ENCODE data around the gene STPG3.

The STPG3 gene

GRCh38 chr9:137272241-137273094, 21.4 kb downstream of the STPG3 start:
- ChIA-PET POLR2A (interaction anchor here (0.8 kb wide), 1 partner anchor 32 kb away, joined by 3 read pairs; no protein-coding TSS in a partner anchor), CTCF (interaction anchor here (2.2 kb wide), 1 partner anchor 35 kb away, joined by 5 read pairs; no protein-coding TSS in a partner anchor)
- no peak overlapping the region for H3K4me3 ChIP-seq (ENCODE audit: low read depth, low read length)
- no peak for DNase-seq (ENCODE audit: low read depth, low spot score)
- TF ChIP-seq CTCF (IDR thresholded peaks at IDR 0.05; ENCODE audit: insufficient read depth, low read length, missing control alignments) = no peak

DNA sequence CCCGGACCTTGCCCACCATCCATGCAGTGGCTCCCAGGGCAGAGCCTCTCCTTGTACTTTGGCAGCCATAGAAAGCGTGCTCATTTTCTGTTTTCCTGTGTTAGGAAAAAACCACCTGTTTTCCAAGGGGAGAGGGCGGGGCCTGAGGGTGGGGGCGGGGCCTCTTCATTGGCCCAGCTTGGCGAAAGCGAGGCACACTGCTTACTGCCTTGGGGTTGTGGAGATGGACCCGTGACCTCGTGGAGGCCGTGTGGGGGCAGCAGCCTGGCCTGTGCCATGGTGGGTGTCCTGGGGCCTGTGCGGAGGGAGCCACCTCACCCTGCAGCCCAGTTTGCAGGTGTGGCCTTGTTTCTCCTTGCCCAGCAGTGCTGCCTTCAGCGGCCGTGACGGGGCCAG, 22.0 kb downstream of the STPG3 start:
- ChIA-PET POLR2A (interaction anchor here (0.8 kb wide), 1 partner anchor 32 kb away, joined by 3 read pairs; no protein-coding TSS in a partner anchor), CTCF (interaction anchor here (1.0 to 2.2 kb wide), 3 partner anchors 8 to 46 kb away, joined by 3 to 5 read pairs (median 3); partner anchors contain the start of gene RNF224)
- DNase-seq (ENCODE audit: low read depth, low spot score) = no peak
- TF ChIP-seq CTCF (IDR thresholded peaks at IDR 0.05; ENCODE audit: insufficient read depth, low read length, missing control alignments) = no peak
- no peak overlapping the region for H3K4me3 ChIP-seq (ENCODE audit: low read depth, low read length)

DNA sequence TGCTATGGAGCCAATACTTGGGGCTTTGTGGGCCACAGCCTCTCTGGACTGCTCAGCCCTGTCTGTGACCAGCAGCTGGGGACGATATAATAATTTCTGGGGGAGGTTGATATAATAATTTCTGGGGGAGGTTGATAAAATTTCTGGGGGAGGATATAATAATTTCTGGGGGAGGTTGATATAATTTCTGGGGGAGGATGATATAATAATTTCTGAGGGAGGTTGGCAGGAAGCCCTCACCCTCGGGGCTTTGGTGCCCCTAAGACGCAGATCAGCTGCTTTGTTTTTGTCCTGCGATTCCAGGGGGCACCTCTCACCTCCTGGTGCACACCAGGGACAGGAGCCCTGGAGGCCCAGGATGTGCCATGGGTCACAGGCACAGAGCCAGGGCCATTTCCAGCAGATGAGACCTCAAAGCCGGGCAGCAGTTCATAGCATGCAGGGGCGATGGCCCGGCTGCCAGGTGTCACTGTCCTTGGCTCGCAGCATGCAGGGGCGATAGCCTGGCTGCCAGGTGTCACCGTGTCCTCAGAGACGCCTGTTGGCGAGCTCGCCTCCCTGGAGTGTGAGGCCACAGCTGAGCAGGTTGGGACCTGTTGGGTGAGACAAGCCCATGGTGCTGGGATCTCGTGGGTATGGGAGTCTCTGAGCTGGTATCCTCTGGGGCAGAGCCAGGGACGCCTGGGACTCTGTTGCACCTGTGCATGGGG, 22.7 kb downstream of the STPG3 start:
- no peak for DNase-seq (ENCODE audit: low read depth, low spot score)
- POLR2A ChIA-PET = interaction anchor here (1.2 to 1.4 kb wide), 2 partner anchors 9 to 33 kb away, joined by 3 to 4 read pairs; partner anchors contain the start of gene TUBB4B
- no peak overlapping the region for H3K4me3 ChIP-seq (ENCODE audit: low read depth, low read length)
- no peak for TF ChIP-seq CTCF (IDR thresholded peaks at IDR 0.05; ENCODE audit: insufficient read depth, low read length, missing control alignments)
- CTCF ChIA-PET = interaction anchor here (0.8 to 2.2 kb wide), 4 partner anchors 9 to 47 kb away, joined by 3 to 5 read pairs (median 3); partner anchors contain the start of gene RNF224

- POLR2A ChIA-PET = interaction anchor here (1.4 kb wide), 1 partner anchor 10 kb away, joined by 3 read pairs; no protein-coding TSS in a partner anchor
- H3K4me3 ChIP-seq (ENCODE audit: low read depth, low read length) = no peak overlapping the region
- CTCF ChIA-PET = no interaction called here
- TF ChIP-seq CTCF (IDR thresholded peaks at IDR 0.05; ENCODE audit: insufficient read depth, low read length, missing control alignments) = no peak
- DNase-seq (ENCODE audit: low read depth, low spot score) = no peak
Measured at GRCh38 chr9:137275203-137275587, 24.1 kb downstream of the STPG3 start.

GRCh38 chr9:137275588-137276472, 24.7 kb downstream of the STPG3 start:
- no peak for TF ChIP-seq CTCF (IDR thresholded peaks at IDR 0.05; ENCODE audit: insufficient read depth, low read length, missing control alignments)
- H3K4me3 ChIP-seq (ENCODE audit: low read depth, low read length) = no peak overlapping the region
- ChIA-PET CTCF (interaction anchor here (1.9 kb wide), 1 partner anchor 39 kb away, joined by 7 read pairs; no protein-coding TSS in a partner anchor), POLR2A (interaction anchor here (2.2 kb wide), 1 partner anchor 35 kb away, joined by 18 read pairs; the partner anchor contains the start of gene TUBB4B)
- DNase-seq (ENCODE audit: low read depth, low spot score) = no peak
